ENCODE measurements around the gene FGGY. TPM values are rescaled to one million over a fixed set of nuclear protein-coding genes. Genes with fewer than 3 reads are reported as not detected.

FGGY gene
- total RNA-seq, 1 experiment from 2014 or later: 14.6 TPM

DNA sequence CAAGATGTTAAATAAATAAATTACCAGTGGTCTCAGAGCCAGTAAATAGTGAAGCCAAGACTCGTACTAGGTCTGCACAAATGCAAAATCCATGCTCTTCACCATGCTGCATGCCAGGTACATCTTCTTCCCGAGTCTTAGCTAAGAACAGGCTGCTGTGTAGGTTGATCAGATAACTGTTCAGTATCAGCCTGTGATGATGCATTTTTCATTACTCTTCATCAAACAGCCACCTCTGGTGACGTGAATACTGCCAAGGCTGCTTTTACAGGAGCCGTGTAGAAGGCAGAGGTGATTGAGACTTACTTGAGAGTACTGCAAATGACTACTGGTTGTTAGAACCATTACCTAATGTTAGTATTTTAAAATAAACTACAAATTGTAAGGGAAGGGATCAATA is 478.6 kb downstream of the FGGY start:
- Histone ChIP-seq H2BK15ac (ENCODE audit: low read depth, low read length) (no peak overlapping the region), H3K27ac (ENCODE audit: insufficient read length, low read depth, low read length) (no peak overlapping the region), H3K56ac (ENCODE audit: insufficient read length, low read depth, low read length) (no peak overlapping the region), H3K4me1 (ENCODE audit: insufficient read depth, low read length) (no peaks in the 10 kb centered on the region), H2BK12ac (ENCODE audit: insufficient read length, low read depth, low read length) (no peak overlapping the region), H3T11ph (ENCODE audit: low read length) (no peak overlapping the region), H3K14ac (ENCODE audit: insufficient read depth, low read length) (no peak overlapping the region), H3K79me1 (ENCODE audit: insufficient read depth, low read depth, low read length, poor library complexity, severe bottlenecking) (no peaks in the 10 kb centered on the region), H3K4ac (ENCODE audit: low read depth, low read length) (no peak overlapping the region), H2BK20ac (ENCODE audit: low read depth, low read length, poor library complexity, severe bottlenecking) (no peak overlapping the region), H3K23ac (ENCODE audit: insufficient read length, low read depth, low read length) (no peak overlapping the region), H4K91ac (ENCODE audit: insufficient read length, low read depth, low read length) (no peak overlapping the region), H2BK5ac (ENCODE audit: insufficient read length, low read length) (no peak overlapping the region), H4K8ac (replicated peaks; ENCODE audit: insufficient read length, low read depth, low read length) (no peak overlapping the region), H4K5ac (ENCODE audit: insufficient read length, low read depth, low read length) (no peak overlapping the region), H3K27me3 (ENCODE audit: insufficient read depth, low read length) (no peaks in the 10 kb centered on the region), H3K9me3 (ENCODE audit: control insufficient read depth, low read depth, low read length) (no peaks in the 10 kb centered on the region), H3K23me2 (ENCODE audit: insufficient read length, low read depth, low read length, poor library complexity, severe bottlenecking) (no peaks in the 10 kb centered on the region), H2AFZ (ENCODE audit: low read length) (no peak overlapping the region), H3K4me2 (ENCODE audit: insufficient read depth, insufficient read length, low read length) (no peak overlapping the region), H3K79me2 (ENCODE audit: insufficient read depth, low read length) (no peaks in the 10 kb centered on the region), H2BK120ac (ENCODE audit: low read depth, low read length, poor library complexity, severe bottlenecking) (no peak overlapping the region), H3K9ac (ENCODE audit: extremely low read depth, insufficient read length, low read length) (no peak overlapping the region), H4K20me1 (ENCODE audit: control insufficient read depth, insufficient read depth, insufficient read length) (no peaks in the 10 kb centered on the region), H3K18ac (ENCODE audit: insufficient read length, low read depth, low read length) (no peak overlapping the region), H2AK5ac (ENCODE audit: insufficient read length, low read length) (no peak overlapping the region)
- no CpG with 5 or more reads among the region's 4 CpGs for WGBS (ENCODE audit: extremely low coverage, insufficient read length, low lambda C conversion rate)
- Mint-ChIP-seq H3K4me3 (no peak overlapping the region), H3K27me3 (ENCODE audit: low read depth) (no peaks in the 10 kb centered on the region), H3K9me3 (no peaks in the 10 kb centered on the region), H3K36me3 (ENCODE audit: insufficient read depth in 1 of 3, low read depth in 3 of 3) (no peaks in the 10 kb centered on the region), H3K27ac (no peak overlapping the region), H3K4me1 (no peaks in the 10 kb centered on the region)
- TF ChIP-seq, protein P1, sequence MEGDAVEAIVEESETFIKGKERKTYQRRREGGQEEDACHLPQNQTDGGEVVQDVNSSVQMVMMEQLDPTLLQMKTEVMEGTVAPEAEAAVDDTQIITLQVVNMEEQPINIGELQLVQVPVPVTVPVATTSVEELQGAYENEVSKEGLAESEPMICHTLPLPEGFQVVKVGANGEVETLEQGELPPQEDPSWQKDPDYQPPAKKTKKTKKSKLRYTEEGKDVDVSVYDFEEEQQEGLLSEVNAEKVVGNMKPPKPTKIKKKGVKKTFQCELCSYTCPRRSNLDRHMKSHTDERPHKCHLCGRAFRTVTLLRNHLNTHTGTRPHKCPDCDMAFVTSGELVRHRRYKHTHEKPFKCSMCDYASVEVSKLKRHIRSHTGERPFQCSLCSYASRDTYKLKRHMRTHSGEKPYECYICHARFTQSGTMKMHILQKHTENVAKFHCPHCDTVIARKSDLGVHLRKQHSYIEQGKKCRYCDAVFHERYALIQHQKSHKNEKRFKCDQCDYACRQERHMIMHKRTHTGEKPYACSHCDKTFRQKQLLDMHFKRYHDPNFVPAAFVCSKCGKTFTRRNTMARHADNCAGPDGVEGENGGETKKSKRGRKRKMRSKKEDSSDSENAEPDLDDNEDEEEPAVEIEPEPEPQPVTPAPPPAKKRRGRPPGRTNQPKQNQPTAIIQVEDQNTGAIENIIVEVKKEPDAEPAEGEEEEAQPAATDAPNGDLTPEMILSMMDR (conservative IDR thresholded peaks at IDR 0.05): no peak
- DNase-seq: no peak
